WERI-Rb-1 (cell line): ENCODE measurements around the gene ZNF346.
"Not testable (repeated sequence)": the region's sequence is repeated elsewhere in the genome, so short reads cannot be mapped to it uniquely, and the experiment has no call there.

Experiments
- DNase-seq: peaks from one replicate; pipeline ENCODE4 v3.0.0-alpha.2; 2020
- H3K27ac ChIP-seq: fragments of 250-450 bp; sonication (Bioruptor Pico); 2 replicates; pipeline ENCODE4 v1.5.1; 2020; ENCODE audit warnings: mild to moderate bottlenecking, moderate library complexity
- H3K27me3 ChIP-seq: fragments of 250-450 bp; sonication (Bioruptor Pico); 2 replicates; pipeline ENCODE4 v1.5.1; 2021; ENCODE audit warnings: mild to moderate bottlenecking, low read depth, moderate library complexity; ENCODE audit not compliant: insufficient read depth, severe bottlenecking
- H3K36me3 ChIP-seq: fragments of 250-450 bp; sonication (Bioruptor Pico); 2 replicates; pipeline ENCODE4 v1.5.1; 2020; ENCODE audit warnings: mild to moderate bottlenecking, moderate library complexity
- H3K4me3 ChIP-seq: 2 replicates; pipeline ENCODE4 v1.5.1; 2011; ENCODE audit warnings: low read depth, mild to moderate bottlenecking, control low read depth, low read length
- H3K9me3 ChIP-seq: fragments of 250-450 bp; sonication (Bioruptor Pico); 2 replicates; pipeline ENCODE4 v1.5.1; 2021; ENCODE audit warnings: mild to moderate bottlenecking, moderate library complexity; ENCODE audit not compliant: severe bottlenecking
- TF ChIP-seq, protein P1 (sequence below): IDR thresholded peaks from 2 replicates; pipeline ENCODE4 v1.5.1; 2011; ENCODE audit warnings: low read depth, mild to moderate bottlenecking, control low read depth, inconsistent platforms, low read length

The ZNF346 gene

GRCh38 chr5:176986280-176986679 is 36.2 kb upstream of the ZNF346 start:
- no peaks in the 10 kb centered on the region for H3K9me3 ChIP-seq
- no peak overlapping the region for H3K4me3 ChIP-seq
- H3K27me3 ChIP-seq = no peaks in the 10 kb centered on the region
- H3K27ac ChIP-seq = no peak overlapping the region
- no peak for DNase-seq
- no peaks in the 10 kb centered on the region; the same call in 1 of the 2 replicates for H3K36me3 ChIP-seq
- TF ChIP-seq, protein P1, sequence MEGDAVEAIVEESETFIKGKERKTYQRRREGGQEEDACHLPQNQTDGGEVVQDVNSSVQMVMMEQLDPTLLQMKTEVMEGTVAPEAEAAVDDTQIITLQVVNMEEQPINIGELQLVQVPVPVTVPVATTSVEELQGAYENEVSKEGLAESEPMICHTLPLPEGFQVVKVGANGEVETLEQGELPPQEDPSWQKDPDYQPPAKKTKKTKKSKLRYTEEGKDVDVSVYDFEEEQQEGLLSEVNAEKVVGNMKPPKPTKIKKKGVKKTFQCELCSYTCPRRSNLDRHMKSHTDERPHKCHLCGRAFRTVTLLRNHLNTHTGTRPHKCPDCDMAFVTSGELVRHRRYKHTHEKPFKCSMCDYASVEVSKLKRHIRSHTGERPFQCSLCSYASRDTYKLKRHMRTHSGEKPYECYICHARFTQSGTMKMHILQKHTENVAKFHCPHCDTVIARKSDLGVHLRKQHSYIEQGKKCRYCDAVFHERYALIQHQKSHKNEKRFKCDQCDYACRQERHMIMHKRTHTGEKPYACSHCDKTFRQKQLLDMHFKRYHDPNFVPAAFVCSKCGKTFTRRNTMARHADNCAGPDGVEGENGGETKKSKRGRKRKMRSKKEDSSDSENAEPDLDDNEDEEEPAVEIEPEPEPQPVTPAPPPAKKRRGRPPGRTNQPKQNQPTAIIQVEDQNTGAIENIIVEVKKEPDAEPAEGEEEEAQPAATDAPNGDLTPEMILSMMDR = no peak

- DNase-seq = no peak
- Histone ChIP-seq H3K27me3 (no peaks in the 10 kb centered on the region), H3K27ac (no peak overlapping the region), H3K4me3 (no peak overlapping the region), H3K36me3 (no peaks in the 10 kb centered on the region), H3K9me3 (no peaks in the 10 kb centered on the region)
- TF ChIP-seq, protein P1 = no peak
Observed at GRCh38 chr5:176987583-176987982, 34.9 kb upstream of the ZNF346 start.

DNA sequence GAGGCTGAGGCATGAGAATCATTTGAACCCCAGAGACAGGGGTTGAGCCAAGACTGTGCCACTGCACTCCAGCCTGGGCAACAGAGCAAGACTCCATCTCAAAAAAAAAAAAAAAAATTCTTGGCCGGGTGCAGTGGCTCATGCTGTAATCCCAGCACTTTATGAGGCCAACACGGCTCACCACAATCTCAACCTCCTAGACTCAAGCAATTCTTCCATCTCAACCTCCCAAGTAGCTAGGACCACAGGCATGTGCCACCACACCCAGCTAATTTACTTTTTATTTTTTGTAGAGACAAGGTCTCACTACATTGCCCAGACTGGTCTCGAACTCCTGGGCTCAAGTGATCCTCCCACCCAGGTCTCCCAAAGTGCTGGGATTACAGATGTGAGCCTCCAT is 29.4 kb upstream of the ZNF346 start:
- not testable (repeated sequence) for H3K9me3 ChIP-seq, H3K27me3 ChIP-seq, H3K4me3 ChIP-seq, DNase-seq, H3K36me3 ChIP-seq, H3K27ac ChIP-seq

DNA sequence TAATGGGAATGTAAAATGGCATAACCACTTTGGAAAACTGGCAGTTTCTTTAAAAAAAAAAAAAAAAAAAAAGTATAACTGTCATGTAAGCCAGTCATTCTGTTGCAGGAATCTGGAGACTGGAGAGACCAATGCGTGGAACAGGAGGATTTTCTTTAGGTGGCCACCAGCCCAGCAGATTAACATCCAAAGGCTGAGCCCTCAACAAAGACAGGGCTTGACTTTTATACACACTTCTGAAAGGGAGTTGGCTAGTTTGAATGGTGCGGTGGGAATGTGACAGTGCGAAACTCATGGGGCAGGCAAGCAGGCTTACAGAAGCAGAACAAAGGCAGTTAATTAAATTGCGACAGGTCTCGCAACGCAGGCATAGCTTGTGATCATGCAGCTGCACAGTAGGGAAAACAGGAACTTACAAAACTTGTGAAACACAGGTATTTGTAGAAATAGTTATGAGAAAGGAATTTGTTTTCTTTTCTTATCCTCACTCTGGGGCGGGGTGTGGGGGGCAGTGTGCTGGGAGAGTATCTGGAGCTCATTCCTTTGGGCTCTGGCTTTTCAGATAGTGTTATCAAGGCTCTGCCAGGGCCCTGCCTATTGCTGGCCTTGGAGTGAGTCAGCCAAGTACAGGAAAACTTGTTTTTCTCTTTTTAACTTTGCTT is 27.9 kb upstream of the ZNF346 start:
- no peaks in the 10 kb centered on the region for H3K27me3 ChIP-seq
- no peaks in the 10 kb centered on the region for H3K36me3 ChIP-seq
- H3K27ac ChIP-seq = no peak overlapping the region
- H3K9me3 ChIP-seq = no peaks in the 10 kb centered on the region
- no peak for DNase-seq
- H3K4me3 ChIP-seq = no peak overlapping the region
- TF ChIP-seq, protein P1 = no peak

- Histone ChIP-seq H3K27ac (no peak overlapping the region), H3K27me3 (no peaks in the 10 kb centered on the region), H3K36me3 (no peaks in the 10 kb centered on the region), H3K4me3 (no peak overlapping the region), H3K9me3 (no peaks in the 10 kb centered on the region)
- TF ChIP-seq, protein P1 = no peak
- DNase-seq = no peak
Observed at GRCh38 chr5:176995122-176995490, 27.4 kb upstream of the ZNF346 start.

GRCh38 chr5:176995896-176996767 is 26.4 kb upstream of the ZNF346 start:
- Histone ChIP-seq H3K9me3 (no peaks in the 10 kb centered on the region), H3K27ac (no peak overlapping the region), H3K27me3 (no peaks in the 10 kb centered on the region), H3K4me3 (no peak overlapping the region), H3K36me3 (no peaks in the 10 kb centered on the region)
- DNase-seq = no peak
- TF ChIP-seq, protein P1 = no peak
